SK-N-SH treated with all-trans-retinoic acid at 6 μM for 48 hours (cell line): Measurements from ENCODE around the gene DYSF.

Source experiments
- ATAC-seq: fragments of 200-7000 bp; cut with Tn5 transposase; 3 replicates; pipeline ENCODE4 v1.9.1; 2020; ENCODE audit warnings: mild to moderate bottlenecking, moderate library complexity
- ARNTL ChIP-seq: fragments of 450-650 bp; formaldehyde crosslinking; IDR thresholded peaks from 2 replicates; pipeline ENCODE4 v1.5.0; 2020; ENCODE audit warnings: low read depth, mild to moderate bottlenecking, moderate library complexity, borderline replicate concordance
- BACH2 ChIP-seq: fragments of 250-450 bp; sonication (Bioruptor Pico); IDR thresholded peaks from 2 replicates; pipeline ENCODE4 v1.9.0; 2021; ENCODE audit warnings: mild to moderate bottlenecking, borderline replicate concordance
- CSDC2 ChIP-seq: fragments of 250-450 bp; sonication (Bioruptor Pico); IDR thresholded peaks from 2 replicates; pipeline ENCODE4 v1.5.0; 2020; ENCODE audit warnings: mild to moderate bottlenecking, moderate library complexity
- ESRRG ChIP-seq: fragments of 250-450 bp; sonication (Bioruptor Pico); IDR thresholded peaks from 2 replicates; pipeline ENCODE4 v1.6.1; 2021; ENCODE audit warnings: mild to moderate bottlenecking
- GLIS3 ChIP-seq: fragments of 250-450 bp; sonication (Bioruptor Pico); IDR thresholded peaks from 2 replicates; pipeline ENCODE4 v1.5.0; 2020; ENCODE audit warnings: mild to moderate bottlenecking, moderate library complexity
- ISL1 ChIP-seq: fragments of 250-450 bp; sonication (Bioruptor Pico); IDR thresholded peaks from 2 replicates; pipeline ENCODE4 v2.1.2; 2022; ENCODE audit warnings: mild to moderate bottlenecking, moderate library complexity
- OSR1 ChIP-seq: fragments of 250-450 bp; sonication (Bioruptor Pico); IDR thresholded peaks from 2 replicates; pipeline ENCODE4 v1.8.0; 2022; ENCODE audit warnings: moderate library complexity, mild to moderate bottlenecking, inconsistent platforms
- PPARA ChIP-seq: fragments of 250-450 bp; sonication (Bioruptor Pico); IDR thresholded peaks from 2 replicates; pipeline ENCODE4 v1.5.0; 2020; ENCODE audit warnings: mild to moderate bottlenecking, borderline replicate concordance
- RARB ChIP-seq: fragments of 250-450 bp; sonication (Bioruptor Pico); IDR thresholded peaks from 2 replicates; pipeline ENCODE4 v1.8.0; 2021; ENCODE audit warnings: mild to moderate bottlenecking, moderate library complexity
- SNAI2 ChIP-seq: fragments of 250-450 bp; sonication (Bioruptor Pico); IDR thresholded peaks from 2 replicates; pipeline ENCODE4 v1.5.0; 2020; ENCODE audit warnings: mild to moderate bottlenecking, moderate library complexity
- TOX ChIP-seq: fragments of 250-450 bp; sonication (Bioruptor Pico); IDR thresholded peaks from 2 replicates; pipeline ENCODE4 v1.8.0; 2021; ENCODE audit warnings: mild to moderate bottlenecking, moderate library complexity, borderline replicate concordance
- ZFP3 ChIP-seq: fragments of 250-450 bp; sonication (Bioruptor Pico); IDR thresholded peaks from 2 replicates; pipeline ENCODE4 v1.5.0; 2020; ENCODE audit warnings: mild to moderate bottlenecking, moderate library complexity
- ZFP30 ChIP-seq: fragments of 450-650 bp; formaldehyde crosslinking; IDR thresholded peaks from 2 replicates; pipeline ENCODE4 v1.5.0; 2022; ENCODE audit warnings: mild to moderate bottlenecking, moderate library complexity
- ZNF565 ChIP-seq: fragments of 450-650 bp; formaldehyde crosslinking; conservative IDR thresholded peaks from 2 replicates; pipeline ENCODE4 v1.5.0; 2020; ENCODE audit warnings: low read depth, mild to moderate bottlenecking, moderate library complexity
- ZNF70 ChIP-seq: fragments of 450-650 bp; formaldehyde crosslinking; IDR thresholded peaks from 2 replicates; pipeline ENCODE4 v1.5.0; 2020; ENCODE audit warnings: mild to moderate bottlenecking, moderate library complexity
- ZNF8 ChIP-seq: fragments of 450-650 bp; formaldehyde crosslinking; IDR thresholded peaks from 2 replicates; pipeline ENCODE4 v1.5.0; 2020; ENCODE audit warnings: mild to moderate bottlenecking, moderate library complexity
- TF ChIP-seq, protein P1 (sequence below): fragments of 250-450 bp; sonication (Bioruptor Pico); IDR thresholded peaks from 2 replicates; pipeline ENCODE4 v1.5.1; 2021; ENCODE audit warnings: mild to moderate bottlenecking, moderate library complexity
- TF ChIP-seq, protein P2 (sequence below): fragments of 250-450 bp; sonication (Bioruptor Pico); IDR thresholded peaks from 2 replicates; pipeline ENCODE4 v1.5.0; 2020; ENCODE audit warnings: mild to moderate bottlenecking, moderate library complexity
- TF ChIP-seq, protein P3 (sequence below): fragments of 250-450 bp; sonication (Bioruptor Pico); IDR thresholded peaks from 2 replicates; pipeline ENCODE4 v1.5.1; 2020; ENCODE audit warnings: low read depth, mild to moderate bottlenecking, moderate library complexity
- TF ChIP-seq, protein P4 (sequence below): fragments of 250-450 bp; sonication (Bioruptor Pico); IDR thresholded peaks from 2 replicates; pipeline ENCODE4 v1.8.0; 2020; ENCODE audit warnings: mild to moderate bottlenecking, moderate library complexity, borderline replicate concordance

The DYSF gene

DNA sequence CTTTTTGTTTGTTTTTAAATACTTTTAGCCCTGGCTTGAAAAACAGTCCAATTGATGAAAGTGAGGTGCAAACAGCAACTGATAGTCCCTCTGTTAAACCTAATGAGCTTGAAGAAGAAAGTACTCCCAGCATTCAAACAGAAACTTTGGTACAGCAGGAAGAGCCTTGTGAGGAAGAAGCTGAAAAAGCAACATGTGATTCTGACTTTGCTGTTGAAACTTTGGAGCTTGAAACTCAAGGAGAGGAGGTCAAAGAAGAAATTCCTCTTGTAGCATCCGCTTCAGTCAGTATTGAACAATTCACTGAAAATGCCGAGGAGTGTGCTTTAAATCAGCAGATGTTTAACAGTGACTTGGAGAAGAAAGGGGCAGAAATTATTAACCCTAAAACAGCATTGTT is 30.6 kb upstream of the DYSF start:
- ATAC-seq = no peak

DNA sequence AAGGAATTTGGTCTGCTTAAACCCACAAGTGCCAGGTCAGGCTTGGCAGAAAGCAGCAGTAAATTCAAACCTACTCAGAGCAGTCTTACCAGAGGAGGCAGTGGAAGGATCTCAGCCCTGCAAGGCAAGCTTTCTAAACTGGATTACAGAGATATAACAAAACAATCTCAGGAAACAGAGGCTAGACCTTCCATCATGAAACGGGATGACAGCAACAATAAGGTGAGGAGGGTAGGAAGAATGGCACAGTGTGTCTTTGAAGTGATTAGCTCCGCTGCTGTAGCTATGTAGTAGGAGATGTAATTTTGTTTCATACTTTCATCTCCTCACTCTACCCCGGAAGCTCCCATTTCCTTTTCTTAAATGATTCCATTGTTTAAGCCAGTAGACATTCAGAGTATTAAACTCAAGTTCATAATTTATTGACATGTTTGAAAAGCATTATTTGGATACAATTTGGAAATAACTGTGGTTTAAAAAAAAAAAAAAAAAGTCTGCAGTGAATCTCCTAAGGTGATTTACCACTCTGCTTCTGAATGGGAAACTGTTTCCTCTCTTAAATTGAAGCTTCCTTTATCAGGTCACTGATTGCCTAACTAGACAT is 29.4 kb upstream of the DYSF start:
- TF ChIP-seq ZFP30 (CRISPR knock-in tag) (no peak), ZNF565 (CRISPR knock-in tag) (no peak), ARNTL (CRISPR knock-in tag) (no peak), SNAI2 (CRISPR knock-in tag) (no peak), BACH2 (CRISPR knock-in tag) (no peak), CSDC2 (CRISPR knock-in tag) (no peak), TOX (CRISPR knock-in tag) (no peak), PPARA (CRISPR knock-in tag) (no peak), GLIS3 (CRISPR knock-in tag) (no peak), OSR1 (no peak), RARB (CRISPR knock-in tag) (no peak), ZNF70 (no peak), ZNF8 (CRISPR knock-in tag) (no peak)
- TF ChIP-seq, protein P1, sequence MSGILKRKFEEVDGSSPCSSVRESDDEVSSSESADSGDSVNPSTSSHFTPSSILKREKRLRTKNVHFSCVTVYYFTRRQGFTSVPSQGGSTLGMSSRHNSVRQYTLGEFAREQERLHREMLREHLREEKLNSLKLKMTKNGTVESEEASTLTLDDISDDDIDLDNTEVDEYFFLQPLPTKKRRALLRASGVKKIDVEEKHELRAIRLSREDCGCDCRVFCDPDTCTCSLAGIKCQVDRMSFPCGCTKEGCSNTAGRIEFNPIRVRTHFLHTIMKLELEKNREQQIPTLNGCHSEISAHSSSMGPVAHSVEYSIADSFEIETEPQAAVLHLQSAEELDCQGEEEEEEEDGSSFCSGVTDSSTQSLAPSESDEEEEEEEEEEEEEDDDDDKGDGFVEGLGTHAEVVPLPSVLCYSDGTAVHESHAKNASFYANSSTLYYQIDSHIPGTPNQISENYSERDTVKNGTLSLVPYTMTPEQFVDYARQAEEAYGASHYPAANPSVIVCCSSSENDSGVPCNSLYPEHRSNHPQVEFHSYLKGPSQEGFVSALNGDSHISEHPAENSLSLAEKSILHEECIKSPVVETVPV (CRISPR knock-in tag) = no peak
- TF ChIP-seq, protein P2, sequence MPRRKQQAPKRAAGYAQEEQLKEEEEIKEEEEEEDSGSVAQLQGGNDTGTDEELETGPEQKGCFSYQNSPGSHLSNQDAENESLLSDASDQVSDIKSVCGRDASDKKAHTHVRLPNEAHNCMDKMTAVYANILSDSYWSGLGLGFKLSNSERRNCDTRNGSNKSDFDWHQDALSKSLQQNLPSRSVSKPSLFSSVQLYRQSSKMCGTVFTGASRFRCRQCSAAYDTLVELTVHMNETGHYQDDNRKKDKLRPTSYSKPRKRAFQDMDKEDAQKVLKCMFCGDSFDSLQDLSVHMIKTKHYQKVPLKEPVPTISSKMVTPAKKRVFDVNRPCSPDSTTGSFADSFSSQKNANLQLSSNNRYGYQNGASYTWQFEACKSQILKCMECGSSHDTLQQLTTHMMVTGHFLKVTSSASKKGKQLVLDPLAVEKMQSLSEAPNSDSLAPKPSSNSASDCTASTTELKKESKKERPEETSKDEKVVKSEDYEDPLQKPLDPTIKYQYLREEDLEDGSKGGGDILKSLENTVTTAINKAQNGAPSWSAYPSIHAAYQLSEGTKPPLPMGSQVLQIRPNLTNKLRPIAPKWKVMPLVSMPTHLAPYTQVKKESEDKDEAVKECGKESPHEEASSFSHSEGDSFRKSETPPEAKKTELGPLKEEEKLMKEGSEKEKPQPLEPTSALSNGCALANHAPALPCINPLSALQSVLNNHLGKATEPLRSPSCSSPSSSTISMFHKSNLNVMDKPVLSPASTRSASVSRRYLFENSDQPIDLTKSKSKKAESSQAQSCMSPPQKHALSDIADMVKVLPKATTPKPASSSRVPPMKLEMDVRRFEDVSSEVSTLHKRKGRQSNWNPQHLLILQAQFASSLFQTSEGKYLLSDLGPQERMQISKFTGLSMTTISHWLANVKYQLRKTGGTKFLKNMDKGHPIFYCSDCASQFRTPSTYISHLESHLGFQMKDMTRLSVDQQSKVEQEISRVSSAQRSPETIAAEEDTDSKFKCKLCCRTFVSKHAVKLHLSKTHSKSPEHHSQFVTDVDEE (CRISPR knock-in tag) = no peak
- TF ChIP-seq, protein P3, sequence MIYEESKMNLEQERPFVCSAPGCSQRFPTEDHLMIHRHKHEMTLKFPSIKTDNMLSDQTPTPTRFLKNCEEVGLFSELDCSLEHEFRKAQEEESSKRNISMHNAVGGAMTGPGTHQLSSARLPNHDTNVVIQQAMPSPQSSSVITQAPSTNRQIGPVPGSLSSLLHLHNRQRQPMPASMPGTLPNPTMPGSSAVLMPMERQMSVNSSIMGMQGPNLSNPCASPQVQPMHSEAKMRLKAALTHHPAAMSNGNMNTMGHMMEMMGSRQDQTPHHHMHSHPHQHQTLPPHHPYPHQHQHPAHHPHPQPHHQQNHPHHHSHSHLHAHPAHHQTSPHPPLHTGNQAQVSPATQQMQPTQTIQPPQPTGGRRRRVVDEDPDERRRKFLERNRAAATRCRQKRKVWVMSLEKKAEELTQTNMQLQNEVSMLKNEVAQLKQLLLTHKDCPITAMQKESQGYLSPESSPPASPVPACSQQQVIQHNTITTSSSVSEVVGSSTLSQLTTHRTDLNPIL (CRISPR knock-in tag) = no peak
- ATAC-seq = no peak

More for the DNA sequence above, 30.6 kb upstream of the DYSF start:
- no peak for TF ChIP-seq ISL1 (CRISPR knock-in tag)
- TF ChIP-seq, protein P1 (CRISPR knock-in tag) = no peak
- TF ChIP-seq SNAI2 (CRISPR knock-in tag) = no peak
- TF ChIP-seq, protein P3 (CRISPR knock-in tag) = no peak
- no peak for TF ChIP-seq RARB (CRISPR knock-in tag)
- no peak for TF ChIP-seq BACH2 (CRISPR knock-in tag)
- TF ChIP-seq, protein P4, sequence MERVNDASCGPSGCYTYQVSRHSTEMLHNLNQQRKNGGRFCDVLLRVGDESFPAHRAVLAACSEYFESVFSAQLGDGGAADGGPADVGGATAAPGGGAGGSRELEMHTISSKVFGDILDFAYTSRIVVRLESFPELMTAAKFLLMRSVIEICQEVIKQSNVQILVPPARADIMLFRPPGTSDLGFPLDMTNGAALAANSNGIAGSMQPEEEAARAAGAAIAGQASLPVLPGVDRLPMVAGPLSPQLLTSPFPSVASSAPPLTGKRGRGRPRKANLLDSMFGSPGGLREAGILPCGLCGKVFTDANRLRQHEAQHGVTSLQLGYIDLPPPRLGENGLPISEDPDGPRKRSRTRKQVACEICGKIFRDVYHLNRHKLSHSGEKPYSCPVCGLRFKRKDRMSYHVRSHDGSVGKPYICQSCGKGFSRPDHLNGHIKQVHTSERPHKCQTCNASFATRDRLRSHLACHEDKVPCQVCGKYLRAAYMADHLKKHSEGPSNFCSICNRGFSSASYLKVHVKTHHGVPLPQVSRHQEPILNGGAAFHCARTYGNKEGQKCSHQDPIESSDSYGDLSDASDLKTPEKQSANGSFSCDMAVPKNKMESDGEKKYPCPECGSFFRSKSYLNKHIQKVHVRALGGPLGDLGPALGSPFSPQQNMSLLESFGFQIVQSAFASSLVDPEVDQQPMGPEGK (CRISPR knock-in tag) = no peak
- TF ChIP-seq TOX (CRISPR knock-in tag) = no peak
- no peak for TF ChIP-seq ZFP3 (CRISPR knock-in tag)

DNA sequence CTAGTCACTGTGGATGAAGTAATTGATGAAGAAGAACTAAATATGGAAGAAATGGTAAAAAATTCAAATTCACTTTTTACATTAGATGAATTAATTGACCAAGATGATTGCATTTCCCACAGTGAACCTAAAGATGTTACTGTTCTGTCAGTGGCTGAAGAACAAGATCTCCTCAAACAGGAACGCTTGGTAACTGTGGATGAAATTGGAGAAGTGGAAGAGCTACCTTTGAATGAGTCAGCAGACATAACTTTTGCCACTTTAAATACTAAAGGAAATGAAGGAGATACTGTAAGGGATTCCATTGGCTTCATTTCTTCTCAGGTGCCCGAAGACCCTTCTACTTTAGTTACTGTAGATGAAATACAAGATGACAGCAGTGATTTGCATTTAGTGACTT is 26.6 kb upstream of the DYSF start:
- no peak for ATAC-seq
- no peak for TF ChIP-seq ZNF70
- TF ChIP-seq PPARA (CRISPR knock-in tag) = no peak
- TF ChIP-seq TOX (CRISPR knock-in tag) = no peak
- TF ChIP-seq ESRRG (CRISPR knock-in tag) = no peak
- no peak for TF ChIP-seq SNAI2 (CRISPR knock-in tag)
- TF ChIP-seq RARB (CRISPR knock-in tag) = no peak
- TF ChIP-seq, protein P3 (CRISPR knock-in tag) = no peak
- TF ChIP-seq, protein P1 (CRISPR knock-in tag) = no peak
- TF ChIP-seq ZFP3 (CRISPR knock-in tag) = no peak
- TF ChIP-seq BACH2 (CRISPR knock-in tag) = no peak
- TF ChIP-seq ZFP30 (CRISPR knock-in tag) = no peak
- no peak for TF ChIP-seq ZNF8 (CRISPR knock-in tag)
- no peak for TF ChIP-seq ZNF565 (CRISPR knock-in tag)
